Bone marrow (tissue), 2 donors: Measurements from ENCODE around the gene ANTXRL.
"Not testable (repeated sequence)": the region's sequence is repeated elsewhere in the genome, so short reads cannot be mapped to it uniquely, and the experiment has no call there.

Experiments used
- DNase-seq, 2 donors: peaks; one replicate each; lab custom pipeline; 2025; lab: John Stamatoyannopoulos, UW

ANTXRL gene

GRCh38 chr10:46273506-46274477 is 13.0 kb upstream of the ANTXRL start:
- no peak for DNase-seq

- no peak for DNase-seq
These were observed 9.0 kb upstream of the ANTXRL start for GRCh38 chr10:46277840-46278239.

GRCh38 chr10:46282421-46282831 is 4.4 kb upstream of the ANTXRL start:
- DNase-seq = not testable (repeated sequence)

- peak in 1 of 2 donors; percentile 18 for DNase-seq
These were observed 3.8 kb upstream of the ANTXRL start for GRCh38 chr10:46282842-46283574.

- no peak for DNase-seq
These were observed 3.1 kb upstream of the ANTXRL start for GRCh38 chr10:46283580-46284285.

- peak; percentile 47 to 52 for DNase-seq
These were observed 2.2 kb upstream of the ANTXRL start for GRCh38 chr10:46284286-46285229.

GRCh38 chr10:46285300-46285699 is 1.5 kb upstream of the ANTXRL start:
- DNase-seq = no peak

- DNase-seq = no peak
These were observed 704 bp upstream of the ANTXRL start for GRCh38 chr10:46285966-46286620.

GRCh38 chr10:46287846-46288477 is 1.2 kb downstream of the ANTXRL start:
- no peak for DNase-seq

GRCh38 chr10:46288601-46289206 is 1.9 kb downstream of the ANTXRL start:
- DNase-seq = no peak

GRCh38 chr10:46289209-46289810 is 2.5 kb downstream of the ANTXRL start:
- DNase-seq = no peak

GRCh38 chr10:46290101-46290886 is 3.5 kb downstream of the ANTXRL start:
- DNase-seq = no peak

GRCh38 chr10:46291817-46292572 is 5.2 kb downstream of the ANTXRL start:
- DNase-seq = no peak

- DNase-seq = no peak
These were observed 5.8 kb downstream of the ANTXRL start for GRCh38 chr10:46292573-46293023.

- DNase-seq = no peak
These were observed 6.4 kb downstream of the ANTXRL start for GRCh38 chr10:46293228-46293627.

GRCh38 chr10:46293832-46294640 is 7.2 kb downstream of the ANTXRL start:
- DNase-seq = no peak
